HL-60 (cell line): Measurements from ENCODE around the gene ATG101.

ENCODE experiments used
- GABPA ChIP-seq: IDR thresholded peaks from 2 replicates; pipeline ENCODE4 v1.6.1; 2012; ENCODE audit warnings: low read depth
- POLR2AphosphoS5 ChIP-seq: IDR thresholded peaks from 2 replicates; pipeline ENCODE4 v1.6.1; 2012; ENCODE audit warnings: low read depth

GRCh38 chr12:52038447-52038846, 31.3 kb upstream of the ATG101 start:
- TF ChIP-seq GABPA (no peak), POLR2AphosphoS5 (no peak)
